ENCODE data around the gene LDB2.

DNA sequence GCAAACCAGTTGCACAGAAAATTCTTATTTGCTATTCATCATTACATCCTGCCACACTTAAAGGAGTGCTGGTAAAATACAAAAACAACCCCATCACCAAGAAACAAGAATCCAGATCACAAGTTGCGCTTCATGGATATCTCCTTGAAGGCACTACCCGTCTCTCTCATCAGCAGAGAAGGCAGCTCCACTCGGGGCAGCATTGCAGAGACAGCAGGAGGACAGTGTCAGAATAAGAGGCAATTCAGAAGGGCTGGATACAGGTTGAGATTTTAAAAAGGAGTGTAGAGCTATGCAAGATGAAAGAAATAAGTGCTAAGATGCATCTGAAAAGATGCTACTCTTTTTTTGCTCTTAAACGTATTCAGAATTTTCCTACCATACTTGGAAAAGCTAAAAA is 71.4 kb downstream of the LDB2 start:
- no peak for TF ChIP-seq YY1 (IDR thresholded peaks at IDR 0.05; ENCODE audit: insufficient read depth, insufficient read length)
- no peak for TF ChIP-seq ZNF274 (IDR thresholded peaks at IDR 0.05; ENCODE audit: low read depth, low read length)
- no peak for TF ChIP-seq SUZ12 (IDR thresholded peaks at IDR 0.05; ENCODE audit: extremely low read depth, insufficient read depth, insufficient read length)

Data from NT2/D1 (cell line).